ENCODE measurements around the gene TSHZ1.

The TSHZ1 gene

GRCh38 chr18:75279381-75279780, 68.8 kb downstream of the TSHZ1 start:
- no peak for DNase-seq

DNA sequence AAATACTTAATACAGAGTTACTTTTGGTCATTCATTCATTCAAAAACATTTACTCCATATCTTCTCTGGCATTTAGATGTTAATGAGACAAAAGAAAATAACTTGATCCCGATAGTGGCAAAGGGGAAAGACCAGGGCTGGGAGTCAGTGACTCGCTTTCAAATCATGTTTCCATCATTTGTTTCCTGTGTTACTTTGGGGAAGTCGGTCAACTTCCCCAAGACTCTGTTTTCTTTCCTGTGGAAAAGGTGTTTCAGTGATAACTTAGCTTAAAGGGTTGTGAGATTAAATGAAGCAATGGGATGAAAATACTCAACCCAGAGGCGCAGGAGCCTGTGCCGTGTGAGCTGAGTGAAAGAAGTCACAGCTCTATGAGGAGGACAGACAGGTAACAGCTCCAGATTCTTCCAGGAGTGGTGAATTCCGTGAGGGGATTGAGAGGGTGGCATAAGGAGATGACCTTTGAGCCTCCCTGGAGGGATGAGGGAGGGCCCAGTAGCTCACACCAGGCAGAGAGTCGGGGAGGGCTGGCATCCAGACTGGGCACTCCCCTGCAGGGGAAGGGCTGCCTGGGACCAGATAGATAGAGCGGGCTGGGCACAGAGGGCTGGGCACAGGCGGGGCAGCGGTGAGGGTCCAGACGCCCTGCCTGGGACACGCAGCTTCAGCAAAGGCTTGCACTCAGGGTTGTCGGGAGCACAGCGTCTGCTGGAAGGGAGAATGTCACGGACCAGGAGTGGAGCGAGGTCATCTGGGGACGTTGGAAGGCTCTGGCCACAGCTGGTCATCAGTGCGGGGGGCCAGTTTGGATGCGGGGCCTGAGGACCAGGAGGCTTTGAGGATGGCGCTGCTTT, 70.1 kb downstream of the TSHZ1 start:
- no peak for DNase-seq

GRCh38 chr18:75282746-75283145, 72.1 kb downstream of the TSHZ1 start:
- no peak for DNase-seq

DNA sequence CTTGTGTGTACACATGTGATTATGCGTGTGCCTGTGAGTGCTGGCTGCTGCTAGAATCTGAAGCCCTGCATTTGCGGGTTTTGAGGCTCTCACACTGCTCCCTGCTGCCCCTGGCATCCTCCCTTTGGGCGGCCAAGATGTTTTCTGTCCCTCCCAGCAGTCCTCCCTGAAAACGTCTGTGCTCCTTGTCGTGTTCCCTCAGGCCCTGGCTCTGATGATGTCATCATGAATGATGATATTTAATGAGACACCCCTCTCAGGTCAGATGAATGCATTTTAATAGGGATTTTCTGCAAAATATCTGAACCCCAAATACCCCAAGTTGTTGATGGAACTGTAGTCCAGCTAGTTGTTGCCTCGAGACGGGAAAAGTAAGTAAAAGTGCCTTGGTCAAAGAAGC, 73.1 kb downstream of the TSHZ1 start:
- no peak for DNase-seq

- DNase-seq, result no peak
These were observed 74.0 kb downstream of the TSHZ1 start for GRCh38 chr18:75284566-75284965.

GRCh38 chr18:75285876-75286275, 75.3 kb downstream of the TSHZ1 start:
- no peak for DNase-seq

DNA sequence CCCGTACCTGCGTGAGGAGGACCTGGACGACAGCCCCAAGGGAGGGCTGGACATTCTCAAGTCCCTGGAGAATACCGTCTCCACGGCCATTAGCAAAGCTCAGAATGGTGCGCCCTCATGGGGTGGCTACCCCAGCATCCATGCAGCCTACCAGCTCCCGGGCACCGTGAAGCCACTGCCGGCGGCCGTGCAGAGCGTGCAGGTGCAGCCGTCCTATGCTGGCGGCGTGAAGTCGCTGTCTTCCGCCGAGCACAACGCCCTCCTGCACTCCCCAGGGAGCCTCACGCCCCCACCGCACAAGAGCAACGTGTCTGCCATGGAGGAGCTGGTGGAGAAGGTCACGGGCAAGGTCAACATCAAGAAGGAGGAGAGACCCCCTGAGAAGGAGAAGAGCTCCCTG, 76.4 kb downstream of the TSHZ1 start:
- no peak for DNase-seq

DNA sequence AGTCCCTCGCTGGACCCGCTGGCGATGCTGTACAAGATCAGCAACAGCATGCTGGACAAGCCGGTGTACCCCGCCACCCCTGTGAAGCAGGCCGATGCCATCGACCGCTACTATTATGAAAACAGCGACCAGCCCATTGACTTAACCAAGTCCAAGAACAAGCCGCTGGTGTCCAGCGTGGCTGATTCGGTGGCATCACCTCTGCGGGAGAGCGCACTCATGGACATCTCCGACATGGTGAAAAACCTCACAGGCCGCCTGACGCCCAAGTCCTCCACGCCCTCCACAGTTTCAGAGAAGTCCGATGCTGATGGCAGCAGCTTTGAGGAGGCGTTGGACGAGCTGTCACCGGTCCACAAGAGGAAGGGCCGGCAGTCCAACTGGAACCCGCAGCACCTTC, 77.1 kb downstream of the TSHZ1 start:
- no peak for DNase-seq

- no peak for DNase-seq
These were observed 79.2 kb downstream of the TSHZ1 start for GRCh38 chr18:75289761-75290160.

DNA sequence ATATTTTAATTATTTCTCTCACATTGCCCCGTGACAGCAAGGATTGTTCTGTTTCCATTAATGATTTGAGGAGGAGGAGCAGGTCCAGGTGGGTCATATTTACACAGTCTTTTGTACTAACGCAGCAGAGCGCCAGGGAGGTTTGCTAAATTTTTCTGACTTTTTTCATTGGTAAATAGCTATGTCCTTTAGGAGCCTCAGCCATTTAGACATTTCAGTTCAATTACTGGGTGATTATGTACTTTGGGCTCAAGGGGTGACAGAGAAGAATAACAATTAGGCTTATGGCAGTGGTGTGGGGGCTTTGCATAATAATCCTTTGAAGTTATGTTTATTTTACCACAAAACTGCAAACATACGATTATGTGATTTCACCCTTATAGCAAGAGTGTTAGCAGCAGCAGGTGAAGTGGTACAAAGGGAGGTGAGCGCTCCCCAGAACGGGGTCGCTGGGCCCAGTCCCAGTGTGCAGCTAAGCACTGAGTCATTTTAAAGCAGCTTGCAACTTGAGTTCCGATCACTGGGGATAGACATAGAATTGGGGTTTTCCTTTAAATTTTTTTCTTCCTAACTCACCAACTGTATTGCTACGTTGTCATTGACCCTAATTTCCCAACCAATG, 80.3 kb downstream of the TSHZ1 start:
- DNase-seq, result no peak

GRCh38 chr18:75291460-75291859, 80.9 kb downstream of the TSHZ1 start:
- no peak for DNase-seq

- DNase-seq, result no peak
These were observed 83.0 kb downstream of the TSHZ1 start for GRCh38 chr18:75293591-75293990.

DNA sequence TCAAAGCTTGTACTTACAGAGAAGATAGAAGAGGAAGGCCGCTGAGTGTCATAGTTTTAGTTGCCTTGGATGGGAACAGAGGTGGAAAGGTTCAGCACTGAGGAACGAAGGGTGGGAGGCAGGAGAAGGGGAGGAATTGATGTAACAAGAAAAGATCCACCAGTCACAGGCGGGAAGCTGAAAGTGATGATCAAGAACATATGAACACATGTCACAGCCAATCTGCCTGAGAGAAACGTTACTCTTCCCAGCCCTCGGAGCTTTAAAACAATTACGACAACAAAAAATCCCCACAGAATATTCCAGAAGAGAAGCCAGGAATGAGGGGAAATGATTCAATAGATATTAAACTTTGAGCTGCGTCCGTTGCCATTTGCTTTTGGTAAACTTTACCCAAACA, 87.1 kb downstream of the TSHZ1 start:
- DNase-seq, result no peak

- DNase-seq, result no peak
These were observed 94.3 kb downstream of the TSHZ1 start for GRCh38 chr18:75304678-75305557.

DNA sequence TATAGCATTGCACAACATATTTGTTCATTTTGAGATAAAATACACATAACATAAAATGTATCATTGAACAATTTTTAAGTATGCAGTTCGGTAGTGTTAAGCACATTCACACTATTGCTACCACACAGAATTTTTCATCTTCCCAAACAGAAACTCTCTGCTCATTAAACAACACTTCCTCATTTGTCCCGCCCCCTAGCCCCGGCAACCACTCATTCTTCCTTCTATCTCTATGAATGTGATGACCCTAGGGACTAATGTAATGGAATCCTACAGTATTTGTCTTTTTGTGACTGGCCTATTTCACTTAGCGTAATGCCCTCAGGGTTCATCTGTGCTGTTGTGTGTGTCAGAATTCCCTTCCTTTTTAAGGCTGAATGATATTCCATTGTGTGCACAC, 95.4 kb downstream of the TSHZ1 start:
- DNase-seq, result no peak

DNA sequence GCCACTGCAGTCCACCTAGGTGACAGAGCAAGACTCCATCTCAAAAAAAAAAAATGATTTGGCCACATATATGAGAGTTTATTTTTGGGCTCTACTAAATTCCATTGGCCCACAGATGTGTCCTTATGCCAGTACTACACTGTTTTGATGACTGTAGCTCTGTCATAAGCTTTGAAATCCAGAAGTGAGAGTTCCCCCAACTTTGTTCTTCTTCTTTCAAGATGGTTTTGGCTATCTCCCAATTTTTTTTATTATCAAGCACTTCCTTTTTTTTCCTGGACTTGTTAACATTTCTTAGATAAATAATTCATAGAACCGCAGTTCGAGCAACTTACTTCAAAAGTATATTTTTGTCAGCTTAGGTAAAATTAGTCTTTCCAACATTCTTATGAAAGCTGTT, 96.9 kb downstream of the TSHZ1 start:
- DNase-seq, result no peak

DNA sequence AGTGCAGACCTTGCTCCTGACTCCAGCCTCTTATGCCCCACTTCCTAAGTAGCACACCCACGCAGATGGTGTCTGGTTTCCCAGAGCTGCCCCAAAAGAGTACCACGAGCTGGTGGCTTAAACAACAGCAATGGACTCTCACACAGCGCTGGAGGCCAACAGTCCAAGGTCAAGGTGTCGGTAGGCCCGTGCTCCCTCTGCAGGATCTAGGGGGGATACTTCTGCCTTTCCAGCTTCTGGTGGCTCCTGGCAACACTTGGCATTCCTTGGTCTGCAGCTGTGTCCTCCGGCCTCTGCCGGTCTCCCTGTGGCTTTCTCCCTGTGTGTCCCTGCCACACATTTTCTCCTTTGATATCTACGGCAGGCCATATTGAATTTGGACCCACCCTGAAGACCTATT, 99.0 kb downstream of the TSHZ1 start:
- no peak for DNase-seq

DNA sequence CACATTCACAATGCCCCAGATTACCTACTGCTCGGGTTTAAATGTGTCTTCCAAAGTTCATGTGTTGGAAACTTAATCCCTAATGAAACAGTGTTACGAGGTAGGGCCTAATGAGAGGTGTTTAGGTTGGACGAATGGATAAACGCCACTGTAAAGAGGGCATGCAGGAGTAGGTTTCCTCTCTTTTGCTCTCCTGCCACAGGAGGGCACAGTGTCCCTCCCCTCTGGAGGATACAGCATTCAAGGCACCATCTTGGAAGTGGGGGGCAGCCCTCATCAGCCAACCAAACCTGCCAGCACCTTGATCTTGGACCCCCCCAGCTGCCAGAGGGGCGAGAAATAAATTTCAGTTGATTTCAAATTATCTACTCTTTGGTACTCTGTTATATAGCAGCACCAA, 103.5 kb downstream of the TSHZ1 start:
- DNase-seq, result no peak

- no peak for DNase-seq
These were observed 104.0 kb downstream of the TSHZ1 start for GRCh38 chr18:75314606-75315005.

DNA sequence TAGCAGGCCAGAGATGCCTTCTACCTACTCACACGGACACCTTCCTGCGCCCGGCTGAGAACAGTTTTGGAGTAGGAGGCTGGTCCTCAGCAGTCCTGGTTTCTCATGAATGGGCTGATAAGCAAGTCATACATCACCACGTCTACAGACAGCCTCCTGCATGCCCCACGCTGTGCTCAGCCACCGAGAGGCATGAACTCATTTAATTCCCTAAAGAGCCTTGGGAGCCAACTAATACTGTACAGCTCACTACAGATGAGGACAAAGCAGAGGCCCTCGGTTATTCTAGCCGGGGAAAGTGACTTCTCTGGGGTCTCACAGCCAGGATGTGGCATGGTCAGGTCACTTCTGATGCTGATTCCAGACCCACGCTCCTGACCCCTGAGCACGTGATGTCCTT, 105.6 kb downstream of the TSHZ1 start:
- DNase-seq, result no peak

DNA sequence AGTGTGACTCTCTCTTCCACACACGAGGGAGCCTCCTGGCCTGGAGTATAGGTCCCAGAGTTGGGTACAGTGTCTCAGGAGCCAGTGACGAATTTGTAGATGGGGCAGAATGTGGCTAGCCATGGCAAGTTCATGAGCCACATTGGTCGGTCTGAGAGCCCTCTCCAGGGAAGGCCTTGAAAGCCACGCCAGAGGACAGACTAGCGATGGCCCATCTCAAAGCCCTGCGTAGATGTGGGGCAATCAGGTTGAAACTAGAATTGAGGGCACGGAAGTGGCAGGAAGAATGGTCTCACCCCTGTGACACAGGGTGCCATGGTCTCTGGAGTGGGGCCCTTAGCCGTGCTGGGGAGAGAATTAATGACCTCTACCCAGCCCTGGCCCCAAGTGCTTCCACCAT, 106.2 kb downstream of the TSHZ1 start:
- DNase-seq, result no peak

GRCh38 chr18:75317300-75317699, 106.7 kb downstream of the TSHZ1 start:
- DNase-seq, result no peak

DNA sequence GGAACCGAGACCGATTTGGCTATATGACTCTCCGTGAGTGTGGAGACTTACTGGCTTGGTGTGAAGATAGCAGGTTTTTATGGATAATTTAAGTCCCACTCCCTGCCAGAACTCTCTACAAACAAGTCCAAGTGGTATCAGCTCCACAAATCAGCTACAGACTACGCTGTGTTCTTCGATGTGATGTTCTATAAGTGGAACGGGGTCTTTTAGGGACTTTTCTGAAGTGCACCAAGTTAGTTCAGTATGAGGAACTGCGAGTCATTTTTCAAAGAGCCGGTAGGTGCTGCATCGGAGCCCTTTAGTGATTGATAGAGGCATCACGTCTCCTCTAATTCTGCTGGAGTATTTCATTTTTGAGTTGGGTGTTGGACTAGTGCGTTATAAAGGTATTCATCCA, 107.1 kb downstream of the TSHZ1 start:
- DNase-seq, result no peak

- DNase-seq, result no peak
These were observed 109.3 kb downstream of the TSHZ1 start for GRCh38 chr18:75319905-75320304.
